HL-60 (cell line): ENCODE results near the gene SASH1.
"Not testable (repeated sequence)": the region's sequence is repeated elsewhere in the genome, so short reads cannot be mapped to it uniquely, and the experiment has no call there.

ENCODE experiments used
- DNase-seq, 2 experiments: peaks; one replicate each; pipeline ENCODE4 v3.0.0-alpha.2; 2010 to 2020; ENCODE audit warnings: low read depth in 1 of 2, low spot score in 1 of 2
- H3K27ac ChIP-seq: fragments of 250-450 bp; sonication (Bioruptor Pico); replicated peaks from 2 replicates; pipeline ENCODE4 v1.5.1; 2020; ENCODE audit warnings: mild to moderate bottlenecking, moderate library complexity
- H3K27me3 ChIP-seq: fragments of 250-450 bp; sonication (Bioruptor Pico); 2 replicates; pipeline ENCODE4 v1.5.1; 2021; ENCODE audit warnings: mild to moderate bottlenecking, moderate library complexity; ENCODE audit not compliant: insufficient read depth, poor library complexity, severe bottlenecking
- H3K4me3 ChIP-seq: replicated peaks from 2 replicates; pipeline ENCODE4 v1.5.1; 2011; ENCODE audit warnings: mild to moderate bottlenecking, control low read depth, low read length; ENCODE audit not compliant: insufficient read depth
- GABPA ChIP-seq: IDR thresholded peaks from 2 replicates; pipeline ENCODE4 v1.6.1; 2012; ENCODE audit warnings: low read depth
- POLR2AphosphoS5 ChIP-seq: IDR thresholded peaks from 2 replicates; pipeline ENCODE4 v1.6.1; 2012; ENCODE audit warnings: low read depth
- SPI1 ChIP-seq: IDR thresholded peaks from 2 replicates; pipeline ENCODE4 v1.6.1; 2012; ENCODE audit warnings: low read depth, mild to moderate bottlenecking, borderline replicate concordance
- TF ChIP-seq, protein P1 (sequence below): IDR thresholded peaks from 2 replicates; pipeline ENCODE4 v1.6.1; 2012; ENCODE audit warnings: low read depth; ENCODE audit not compliant: insufficient replicate concordance
- TF ChIP-seq, protein P2 (sequence below): IDR thresholded peaks from one replicate; pipeline ENCODE4 v1.5.1; 2011; ENCODE audit warnings: low read length, control low read depth, inconsistent platforms; ENCODE audit not compliant: insufficient read depth

The SASH1 gene

DNA sequence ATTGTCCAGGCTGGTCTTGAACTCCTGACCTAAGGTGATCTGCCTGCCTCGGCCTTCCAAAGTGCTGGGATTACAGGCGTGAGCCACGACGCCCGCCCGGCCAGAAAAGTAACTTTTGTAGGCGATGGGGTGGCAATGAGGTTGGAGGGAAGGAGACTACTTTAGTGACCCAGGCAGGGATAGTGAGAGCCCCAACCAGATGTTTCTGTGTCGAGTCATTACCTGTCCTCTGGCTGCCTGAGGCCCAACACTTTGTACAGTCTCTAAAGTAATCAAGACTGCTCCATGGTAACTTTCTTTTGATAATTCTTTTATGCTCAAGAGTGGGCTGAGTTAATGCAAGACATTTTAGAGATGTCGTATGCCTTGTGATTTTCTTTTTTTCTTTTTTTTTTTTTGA lies 6.8 kb downstream of the SASH1 start:
- DNase-seq = no peak
- TF ChIP-seq, protein P1, sequence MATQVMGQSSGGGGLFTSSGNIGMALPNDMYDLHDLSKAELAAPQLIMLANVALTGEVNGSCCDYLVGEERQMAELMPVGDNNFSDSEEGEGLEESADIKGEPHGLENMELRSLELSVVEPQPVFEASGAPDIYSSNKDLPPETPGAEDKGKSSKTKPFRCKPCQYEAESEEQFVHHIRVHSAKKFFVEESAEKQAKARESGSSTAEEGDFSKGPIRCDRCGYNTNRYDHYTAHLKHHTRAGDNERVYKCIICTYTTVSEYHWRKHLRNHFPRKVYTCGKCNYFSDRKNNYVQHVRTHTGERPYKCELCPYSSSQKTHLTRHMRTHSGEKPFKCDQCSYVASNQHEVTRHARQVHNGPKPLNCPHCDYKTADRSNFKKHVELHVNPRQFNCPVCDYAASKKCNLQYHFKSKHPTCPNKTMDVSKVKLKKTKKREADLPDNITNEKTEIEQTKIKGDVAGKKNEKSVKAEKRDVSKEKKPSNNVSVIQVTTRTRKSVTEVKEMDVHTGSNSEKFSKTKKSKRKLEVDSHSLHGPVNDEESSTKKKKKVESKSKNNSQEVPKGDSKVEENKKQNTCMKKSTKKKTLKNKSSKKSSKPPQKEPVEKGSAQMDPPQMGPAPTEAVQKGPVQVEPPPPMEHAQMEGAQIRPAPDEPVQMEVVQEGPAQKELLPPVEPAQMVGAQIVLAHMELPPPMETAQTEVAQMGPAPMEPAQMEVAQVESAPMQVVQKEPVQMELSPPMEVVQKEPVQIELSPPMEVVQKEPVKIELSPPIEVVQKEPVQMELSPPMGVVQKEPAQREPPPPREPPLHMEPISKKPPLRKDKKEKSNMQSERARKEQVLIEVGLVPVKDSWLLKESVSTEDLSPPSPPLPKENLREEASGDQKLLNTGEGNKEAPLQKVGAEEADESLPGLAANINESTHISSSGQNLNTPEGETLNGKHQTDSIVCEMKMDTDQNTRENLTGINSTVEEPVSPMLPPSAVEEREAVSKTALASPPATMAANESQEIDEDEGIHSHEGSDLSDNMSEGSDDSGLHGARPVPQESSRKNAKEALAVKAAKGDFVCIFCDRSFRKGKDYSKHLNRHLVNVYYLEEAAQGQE = no peak
- TF ChIP-seq POLR2AphosphoS5 (no peak), GABPA (no peak), SPI1 (no peak)
- TF ChIP-seq, protein P2, sequence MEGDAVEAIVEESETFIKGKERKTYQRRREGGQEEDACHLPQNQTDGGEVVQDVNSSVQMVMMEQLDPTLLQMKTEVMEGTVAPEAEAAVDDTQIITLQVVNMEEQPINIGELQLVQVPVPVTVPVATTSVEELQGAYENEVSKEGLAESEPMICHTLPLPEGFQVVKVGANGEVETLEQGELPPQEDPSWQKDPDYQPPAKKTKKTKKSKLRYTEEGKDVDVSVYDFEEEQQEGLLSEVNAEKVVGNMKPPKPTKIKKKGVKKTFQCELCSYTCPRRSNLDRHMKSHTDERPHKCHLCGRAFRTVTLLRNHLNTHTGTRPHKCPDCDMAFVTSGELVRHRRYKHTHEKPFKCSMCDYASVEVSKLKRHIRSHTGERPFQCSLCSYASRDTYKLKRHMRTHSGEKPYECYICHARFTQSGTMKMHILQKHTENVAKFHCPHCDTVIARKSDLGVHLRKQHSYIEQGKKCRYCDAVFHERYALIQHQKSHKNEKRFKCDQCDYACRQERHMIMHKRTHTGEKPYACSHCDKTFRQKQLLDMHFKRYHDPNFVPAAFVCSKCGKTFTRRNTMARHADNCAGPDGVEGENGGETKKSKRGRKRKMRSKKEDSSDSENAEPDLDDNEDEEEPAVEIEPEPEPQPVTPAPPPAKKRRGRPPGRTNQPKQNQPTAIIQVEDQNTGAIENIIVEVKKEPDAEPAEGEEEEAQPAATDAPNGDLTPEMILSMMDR = no peak
- no peak overlapping the region for H3K4me3 ChIP-seq
- no peak overlapping the region for H3K27ac ChIP-seq
- H3K27me3 ChIP-seq = no peaks in the 10 kb centered on the region

DNA sequence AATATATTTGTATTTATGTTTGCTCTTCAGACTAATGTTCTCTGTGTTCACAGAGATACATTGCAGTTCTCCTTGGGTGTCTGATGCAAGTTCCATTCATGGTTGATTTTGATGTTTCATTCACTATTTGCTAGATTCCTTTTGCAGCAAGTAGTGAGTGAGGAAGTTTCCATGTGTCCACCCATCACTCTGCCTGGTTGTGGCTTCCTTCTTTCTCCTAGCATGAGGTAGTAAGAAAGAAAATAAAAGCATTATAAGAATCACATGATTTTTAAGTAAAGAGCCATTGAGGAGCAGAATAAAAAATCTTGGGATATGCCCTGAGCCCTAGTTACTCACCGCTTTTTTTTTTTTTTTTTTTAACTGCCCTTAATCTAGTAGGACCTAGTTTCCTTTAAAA lies 8.7 kb downstream of the SASH1 start:
- TF ChIP-seq SPI1 (no peak), POLR2AphosphoS5 (no peak), GABPA (no peak)
- TF ChIP-seq, protein P1 = no peak
- TF ChIP-seq, protein P2 = no peak
- Histone ChIP-seq H3K4me3 (no peak overlapping the region), H3K27ac (no peak overlapping the region), H3K27me3 (no peaks in the 10 kb centered on the region)
- no peak for DNase-seq

DNA sequence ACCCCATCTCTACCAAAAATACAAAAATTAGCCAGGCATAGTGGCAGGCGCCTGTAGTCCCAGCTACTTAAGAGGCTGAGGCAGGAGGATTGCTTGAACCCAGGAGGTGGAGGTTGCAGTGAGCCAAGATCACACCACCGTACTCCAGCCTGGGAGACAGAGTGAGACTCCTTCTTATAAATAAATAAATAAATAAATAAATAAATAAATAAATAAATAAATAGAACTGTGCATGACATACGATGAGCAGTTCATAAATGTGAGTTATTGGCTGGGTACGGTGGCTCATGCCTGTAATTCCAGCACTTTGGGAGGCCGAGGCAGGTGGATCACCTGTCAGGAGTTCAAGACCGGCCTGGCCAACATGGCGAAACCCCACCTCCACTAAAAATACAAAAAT lies 9.8 kb downstream of the SASH1 start:
- H3K27me3 ChIP-seq, H3K4me3 ChIP-seq, DNase-seq, H3K27ac ChIP-seq: not testable (repeated sequence)

DNA sequence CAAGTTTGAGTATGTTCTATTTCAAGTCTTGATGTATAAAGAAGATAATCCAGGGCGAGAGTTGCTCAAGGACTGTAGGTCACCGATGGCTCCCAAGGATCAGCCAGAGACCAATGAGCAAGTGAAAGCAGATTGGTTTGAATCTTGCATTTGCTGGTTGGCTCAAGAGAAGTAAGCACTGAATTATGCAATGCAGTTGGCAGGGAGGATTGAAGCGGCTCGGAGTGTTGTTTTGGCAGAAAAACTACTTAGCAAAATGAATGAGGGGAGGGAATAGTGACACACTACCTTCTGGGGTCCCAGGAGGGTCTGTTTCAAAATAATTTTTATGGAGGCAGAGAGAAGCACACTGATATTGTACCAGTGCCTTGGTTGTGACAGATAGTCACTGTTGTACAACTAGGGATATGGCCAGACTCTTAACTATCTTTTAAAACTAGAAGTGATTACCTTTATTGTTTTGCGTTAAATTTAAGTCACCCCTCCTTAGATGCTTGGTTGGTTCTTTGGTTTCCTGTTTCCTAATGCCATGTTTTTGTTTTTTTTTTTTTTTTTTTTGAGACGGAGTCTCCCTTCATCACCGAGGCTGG lies 15.7 kb downstream of the SASH1 start:
- H3K27me3 ChIP-seq = no peaks in the 10 kb centered on the region
- H3K27ac ChIP-seq = no peak overlapping the region
- TF ChIP-seq, protein P2 = no peak
- TF ChIP-seq SPI1 (no peak), POLR2AphosphoS5 (no peak), GABPA (no peak)
- TF ChIP-seq, protein P1 = no peak
- no peak for DNase-seq
- H3K4me3 ChIP-seq = no peak overlapping the region
